CD4-positive, CD25-positive, alpha-beta regulatory T cell (primary cell): Measurements from ENCODE around the gene BFSP2. TPM values are rescaled to one million over a fixed set of nuclear protein-coding genes. Genes with fewer than 3 reads are reported as not detected.
"Not testable (repeated sequence)": the region's sequence is repeated elsewhere in the genome, so short reads cannot be mapped to it uniquely, and the experiment has no call there.

Experiments
- ATAC-seq, 2 donors: fragments of 150-1000 bp; cut with Tn5 transposase; one replicate each; pipeline ENCODE4 v1.10.0; 2021; ENCODE audit warnings: low read depth in 2 of 2, moderate number of reproducible peaks in 2 of 2, moderate library complexity in 1 of 2
- DNase-seq, 3 donors: peaks; one replicate each; pipeline versions ENCODE4 v3.0.0 to v3.0.0-alpha.2; 2012 to 2022; ENCODE audit warnings: mixed read lengths in 1 of 3
- H3K27ac ChIP-seq: one replicate; pipeline ENCODE4 v1.7.0; 2013; ENCODE audit warnings: mild to moderate bottlenecking, low read length; ENCODE audit not compliant: insufficient read depth, poor library complexity, severe bottlenecking
- H3K27me3 ChIP-seq: one replicate; pipeline ENCODE4 v1.7.0; 2013; ENCODE audit warnings: low read length; ENCODE audit not compliant: control insufficient read depth, insufficient read depth
- H3K36me3 ChIP-seq: one replicate; pipeline ENCODE4 v1.7.0; 2013; ENCODE audit warnings: mild to moderate bottlenecking, low read length, moderate library complexity; ENCODE audit not compliant: control insufficient read depth, insufficient read depth
- H3K4me1 ChIP-seq: 2 replicates; pipeline ENCODE4 v1.7.0; 2013; ENCODE audit warnings: mild to moderate bottlenecking, low read length; ENCODE audit not compliant: insufficient read depth, control insufficient read depth, poor library complexity, severe bottlenecking
- H3K4me3 ChIP-seq: one replicate; pipeline ENCODE4 v1.7.0; 2013; ENCODE audit warnings: low read depth, mild to moderate bottlenecking, low read length, moderate library complexity
- H3K9me3 ChIP-seq, 2 experiments: 1 replicate in 1 of 2; 2 replicates in 1 of 2; pipeline ENCODE4 v1.7.0; 2013; ENCODE audit warnings: low read length in 2 of 2, mild to moderate bottlenecking in 1 of 2, moderate library complexity in 1 of 2; ENCODE audit not compliant: control insufficient read depth in 2 of 2
- H3K27ac Mint-ChIP-seq, 3 donors: one replicate each; pipeline ENCODE4 v1.8.0; 2020 to 2022; ENCODE audit warnings: mild to moderate bottlenecking in 3 of 3, mixed read lengths in 3 of 3, moderate library complexity in 2 of 3
- H3K27me3 Mint-ChIP-seq: one replicate; pipeline ENCODE4 v1.8.0; 2022; ENCODE audit warnings: mild to moderate bottlenecking, mixed read lengths
- H3K36me3 Mint-ChIP-seq: one replicate; pipeline ENCODE4 v1.8.0; 2020; ENCODE audit warnings: mixed read lengths
- H3K4me1 Mint-ChIP-seq, 4 donors: one replicate each; pipeline ENCODE4 v1.8.0; 2020 to 2022; ENCODE audit warnings: mixed read lengths in 4 of 4, mild to moderate bottlenecking in 1 of 4
- H3K4me3 Mint-ChIP-seq, 4 donors: one replicate each; pipeline ENCODE4 v1.8.0; 2020 to 2022; ENCODE audit warnings: mild to moderate bottlenecking in 4 of 4, mixed read lengths in 4 of 4, moderate library complexity in 3 of 4
- H3K9me3 Mint-ChIP-seq, 7 donors: one replicate each; pipeline ENCODE4 v1.8.0; 2020 to 2022; ENCODE audit warnings: mixed read lengths in 7 of 7, mild to moderate bottlenecking in 3 of 7, moderate library complexity in 2 of 7
- polyA plus RNA-seq, 4 donors: library from polyadenylated mRNA; unstranded; fragments of 300-500 nt; fragmentation: Illumina TruSeq; gene quantifications; one replicate each; pipeline ENCODE4 v1.2.3, GENCODE V29; 2021
- total RNA-seq: library from RNA; stranded (reverse); gene quantifications from one replicate; pipeline ENCODE4 v1.2.3, GENCODE V29; 2022

The BFSP2 gene
- total and polyA plus RNA-seq, 5 donors from 2014 or later: 6.6 to 41.1 (median 20.4) TPM

DNA sequence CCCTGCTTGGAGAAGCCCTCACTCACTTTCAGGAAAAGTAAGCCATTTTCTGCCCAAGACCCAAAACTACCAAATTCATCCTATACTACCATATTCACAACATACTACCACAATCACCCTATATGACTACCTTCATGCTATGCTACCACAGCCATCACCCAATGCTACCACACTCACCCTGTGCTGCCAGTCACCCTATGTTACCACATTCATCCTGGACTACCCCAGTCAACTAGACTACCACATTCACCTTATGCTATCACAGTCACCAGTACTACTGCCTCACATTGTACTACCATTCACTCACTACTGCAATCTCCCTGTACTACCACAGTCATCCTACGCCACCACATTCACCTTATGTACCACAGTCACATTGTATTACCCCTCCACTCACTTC lies 115.3 kb downstream of the BFSP2 start:
- H3K4me3 ChIP-seq: no peak overlapping the region
- Mint-ChIP-seq H3K4me3 (no peak overlapping the region), H3K36me3 (no peaks in the 10 kb centered on the region), H3K4me1 (no peaks in the 10 kb centered on the region), H3K9me3 (no peaks in the 10 kb centered on the region), H3K27ac (no peak overlapping the region), H3K27me3 (no peaks in the 10 kb centered on the region)
- DNase-seq (no peak), ATAC-seq (no peak)
- no peaks in the 10 kb centered on the region for H3K9me3 ChIP-seq
- H3K36me3 ChIP-seq: no peaks in the 10 kb centered on the region
- no peaks in the 10 kb centered on the region for H3K27me3 ChIP-seq
- no peaks in the 10 kb centered on the region for H3K4me1 ChIP-seq
- no peak overlapping the region for H3K27ac ChIP-seq

DNA sequence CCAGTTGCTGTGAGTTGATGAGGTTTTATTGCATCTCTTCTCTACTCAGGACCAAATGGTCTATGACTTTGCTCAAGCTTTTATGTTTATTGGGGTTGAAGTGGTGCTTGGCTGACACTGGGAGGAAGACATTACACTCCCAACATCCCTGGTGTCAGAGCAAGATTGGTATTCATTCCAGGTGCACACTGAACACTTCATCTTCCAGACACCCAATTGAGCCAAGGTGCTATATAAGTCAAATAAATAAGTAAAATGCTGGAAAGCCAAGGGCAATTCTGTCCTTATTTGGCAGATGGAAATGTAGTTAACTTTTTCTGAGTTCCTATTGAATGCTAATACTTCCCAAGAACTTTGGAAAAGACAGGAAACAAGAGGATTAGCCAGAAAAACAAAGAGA lies 120.4 kb downstream of the BFSP2 start:
- no peak overlapping the region for H3K27ac Mint-ChIP-seq
- no peak for DNase-seq
- H3K36me3 Mint-ChIP-seq: no peaks in the 10 kb centered on the region
- H3K4me1 ChIP-seq: no peaks in the 10 kb centered on the region
- H3K27ac ChIP-seq: no peak overlapping the region
- no peak overlapping the region for H3K4me3 Mint-ChIP-seq
- H3K36me3 ChIP-seq: no peaks in the 10 kb centered on the region
- no peak for ATAC-seq
- peaks cover 0 to 2% (median 0%) of the 10 kb centered on the region in 4 donors for H3K4me1 Mint-ChIP-seq
- H3K9me3 Mint-ChIP-seq: no peaks in the 10 kb centered on the region
- no peaks in the 10 kb centered on the region for H3K9me3 ChIP-seq
- no peak overlapping the region for H3K4me3 ChIP-seq
- peaks cover 3% of the 10 kb centered on the region for H3K27me3 Mint-ChIP-seq
- H3K27me3 ChIP-seq: no peaks in the 10 kb centered on the region

DNA sequence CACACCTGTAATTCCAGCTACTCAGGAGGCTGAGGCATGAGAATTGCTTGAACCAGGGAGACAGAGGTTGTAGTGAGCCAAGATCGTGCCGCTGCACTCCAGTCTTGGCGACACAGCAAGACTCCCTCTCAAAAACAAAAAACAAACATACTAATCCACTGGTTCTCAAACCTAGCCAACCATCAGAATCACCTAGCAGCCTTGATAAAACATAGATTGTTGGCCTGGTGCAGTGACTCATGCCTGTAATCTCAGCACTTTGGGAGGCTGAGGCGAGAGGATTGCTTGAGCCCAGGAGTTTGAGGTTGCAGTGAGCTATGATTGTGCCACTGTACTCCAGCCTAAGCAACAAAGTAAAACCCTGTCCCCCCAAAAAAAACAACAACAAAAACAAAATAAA lies 121.1 kb downstream of the BFSP2 start:
- H3K27ac Mint-ChIP-seq, H3K9me3 ChIP-seq, H3K27me3 ChIP-seq: not testable (repeated sequence)

DNA sequence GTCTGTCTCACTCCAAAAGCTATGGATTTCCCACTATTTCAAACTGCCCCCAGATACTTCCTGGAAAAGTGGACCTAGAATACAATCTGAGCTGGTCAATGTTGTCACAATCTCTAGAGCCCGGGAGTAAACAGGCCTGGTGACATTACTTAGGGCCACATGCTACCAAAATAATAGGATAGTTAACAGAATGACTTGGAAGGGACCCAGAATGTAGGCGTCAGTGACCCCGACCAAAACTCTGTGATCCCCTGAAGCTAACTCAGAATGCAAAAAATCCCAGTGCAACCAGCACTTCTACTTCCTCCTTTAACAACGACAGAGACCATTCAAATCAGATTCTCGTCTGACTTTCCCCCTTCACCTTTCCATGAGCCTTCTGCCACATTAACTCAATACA lies 122.1 kb downstream of the BFSP2 start:
- Histone ChIP-seq H3K27me3 (no peaks in the 10 kb centered on the region), H3K27ac (no peak overlapping the region), H3K4me1 (no peaks in the 10 kb centered on the region), H3K4me3 (no peak overlapping the region), H3K9me3 (no peaks in the 10 kb centered on the region), H3K36me3 (no peaks in the 10 kb centered on the region)
- H3K27me3 Mint-ChIP-seq: peaks cover 5% of the 10 kb centered on the region
- H3K4me1 Mint-ChIP-seq: peaks cover 0 to 2% (median 0%) of the 10 kb centered on the region in 4 donors
- H3K4me3 Mint-ChIP-seq: no peak overlapping the region
- H3K9me3 Mint-ChIP-seq: no peaks in the 10 kb centered on the region
- DNase-seq (no peak), ATAC-seq (no peak)
- H3K27ac Mint-ChIP-seq: no peak overlapping the region
- no peaks in the 10 kb centered on the region for H3K36me3 Mint-ChIP-seq

More for the DNA sequence above, 121.1 kb downstream of the BFSP2 start:
- not testable (repeated sequence) for H3K4me1 Mint-ChIP-seq, H3K4me3 Mint-ChIP-seq, DNase-seq, H3K36me3 ChIP-seq, H3K9me3 Mint-ChIP-seq, ATAC-seq, H3K27ac ChIP-seq, H3K27me3 Mint-ChIP-seq, H3K4me3 ChIP-seq, H3K4me1 ChIP-seq, H3K36me3 Mint-ChIP-seq

DNA sequence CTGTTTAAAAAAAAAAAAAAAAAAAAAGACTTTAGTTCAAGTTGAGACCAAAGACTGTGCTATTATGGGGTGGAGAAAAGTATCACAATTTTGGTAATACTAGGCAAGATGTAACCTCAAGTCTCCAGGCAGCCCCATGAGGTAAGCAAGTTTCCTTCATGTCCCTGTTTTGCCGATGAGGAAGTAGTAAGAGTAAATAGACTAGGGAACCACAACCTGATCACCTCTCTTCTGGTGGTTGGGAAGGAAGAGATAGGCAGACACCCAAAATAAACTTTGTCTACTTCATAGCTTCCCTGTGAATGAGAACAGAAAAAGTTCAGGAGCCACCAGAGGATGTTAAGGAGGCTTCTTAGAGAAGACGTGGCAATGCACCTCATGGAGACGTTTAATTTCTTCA lies 123.9 kb downstream of the BFSP2 start:
- not testable (repeated sequence) for H3K36me3 ChIP-seq, H3K27me3 Mint-ChIP-seq, ATAC-seq, H3K27ac ChIP-seq, H3K36me3 Mint-ChIP-seq, H3K27me3 ChIP-seq, H3K4me3 Mint-ChIP-seq, H3K4me1 ChIP-seq, H3K4me1 Mint-ChIP-seq, DNase-seq, H3K9me3 ChIP-seq, H3K9me3 Mint-ChIP-seq, H3K4me3 ChIP-seq
- H3K27ac Mint-ChIP-seq: peak overlapping the region in 1 of 3 donors; percentile 48

Other genes with a start within 250 kb of the BFSP2 start
- gene CDV3, start 173.6 kb downstream of the BFSP2 start, total RNA-seq: 275 TPM
- gene CDV3, start 173.6 kb downstream of the BFSP2 start, polyA plus RNA-seq: 10 to 100 TPM; 43.6 to 91.2 (median 60.1) TPM